Smooth muscle cell (in vitro differentiated cells): ENCODE measurements around the gene KIF2A. TPM values are rescaled to one million over a fixed set of nuclear protein-coding genes. Genes with fewer than 3 reads are reported as not detected.

Experiments used
- DNase-seq: peaks from one replicate; lab custom pipeline; 2025; ENCODE audit not compliant: unreplicated experiment; lab: John Stamatoyannopoulos, UW
- H2AFZ ChIP-seq: fragments of 200-600 bp; sonication (generic); 2 replicates; pipeline ENCODE4 v1.6.0; 2016; ENCODE audit warnings: antibody characterized with exemption, low read depth, mild to moderate bottlenecking
- H3F3A ChIP-seq: fragments of 200-600 bp; sonication (generic); 2 replicates; pipeline ENCODE4 v1.6.0; 2017; ENCODE audit warnings: antibody characterized with exemption, low read depth
- H3K27ac ChIP-seq: fragments of 200-600 bp; sonication (generic); 2 replicates; pipeline ENCODE4 v1.5.1; 2016; ENCODE audit warnings: low read depth, mild to moderate bottlenecking
- H3K27me3 ChIP-seq: fragments of 200-600 bp; sonication (generic); 2 replicates; pipeline ENCODE4 v1.6.1; 2016; ENCODE audit warnings: low read depth, mild to moderate bottlenecking
- H3K36me3 ChIP-seq: fragments of 200-600 bp; sonication (generic); 2 replicates; pipeline ENCODE4 v1.5.1; 2016; ENCODE audit warnings: low read depth
- H3K4me1 ChIP-seq: fragments of 200-600 bp; sonication (generic); 2 replicates; pipeline ENCODE4 v1.5.1; 2016; ENCODE audit warnings: low read depth
- H3K4me2 ChIP-seq: fragments of 200-600 bp; sonication (generic); 2 replicates; pipeline ENCODE4 v1.6.0; 2016; ENCODE audit warnings: mild to moderate bottlenecking
- H3K4me3 ChIP-seq: fragments of 200-600 bp; sonication (generic); 2 replicates; pipeline ENCODE4 v1.5.1; 2016; ENCODE audit warnings: mild to moderate bottlenecking
- H3K79me2 ChIP-seq: fragments of 200-600 bp; sonication (generic); 2 replicates; pipeline ENCODE4 v1.6.0; 2016; ENCODE audit warnings: low read depth, mild to moderate bottlenecking
- H3K9ac ChIP-seq: fragments of 200-600 bp; sonication (generic); 2 replicates; pipeline ENCODE4 v1.6.0; 2016; ENCODE audit warnings: low read depth
- H3K9me3 ChIP-seq: fragments of 200-600 bp; sonication (generic); replicated peaks from 2 replicates; pipeline ENCODE4 v1.5.1; 2016; ENCODE audit warnings: low read depth
- H4K20me1 ChIP-seq: fragments of 200-600 bp; sonication (generic); 2 replicates; pipeline ENCODE4 v1.6.0; 2016; ENCODE audit warnings: low read depth
- CTCF ChIP-seq: fragments of 200-600 bp; sonication (generic); IDR thresholded peaks from 2 replicates; pipeline ENCODE4 v1.5.1; 2017; ENCODE audit warnings: borderline replicate concordance, mild to moderate bottlenecking, antibody characterized with exemption; ENCODE audit not compliant: insufficient read depth, poor library complexity, severe bottlenecking
- WGBS: methylation state at CpG from one replicate; pipeline ENCODE4 v1.1.7; 2016; ENCODE audit warnings: low lambda C conversion rate; 5-methylcytosine and 5-hydroxymethylcytosine counted together
- polyA plus RNA-seq: library from polyadenylated mRNA; unstranded; fragments of >200 nt; fragmentation: Nextera tagmentation; extraction: Ambion mirVana; gene quantifications from 2 replicates; pipeline ENCODE4 v1.2.1, GENCODE V29; 2016
- total RNA-seq: library from RNA; depleted of rRNA; stranded (reverse); fragments of >200 nt; gene quantifications from 2 replicates; pipeline ENCODE4 v1.2.3, GENCODE V29; 2014

KIF2A gene
- total and polyA plus RNA-seq, 2 experiments from 2014 or later = 34.4 to 89.2 TPM

DNA sequence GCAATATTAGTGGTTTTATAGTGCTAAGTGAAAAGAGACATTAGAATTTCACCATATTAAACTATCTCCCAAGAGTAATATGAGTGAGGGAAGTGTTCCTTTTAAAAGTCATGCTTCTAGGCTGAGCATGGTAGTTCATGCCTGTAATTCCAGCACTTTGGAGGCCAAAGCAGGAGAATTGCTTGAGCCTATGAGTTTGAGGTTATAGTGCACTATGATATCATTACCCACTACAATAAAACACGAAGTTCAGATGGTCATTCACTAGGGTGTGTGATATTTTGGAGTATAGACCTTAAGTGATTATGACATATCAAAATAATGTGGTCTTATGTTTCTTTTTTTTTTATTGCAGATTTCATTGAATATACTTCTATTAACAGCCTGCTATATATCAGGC lies 6.7 kb downstream of the KIF2A start:
- no peaks in the 10 kb centered on the region for H3K36me3 ChIP-seq
- TF ChIP-seq CTCF = no peak
- DNase-seq = no peak
- no peaks in the 10 kb centered on the region for H3K27me3 ChIP-seq
- peaks cover 15% of the 10 kb centered on the region for H3K4me1 ChIP-seq
- peaks cover 100% of the 10 kb centered on the region for H4K20me1 ChIP-seq
- H3K79me2 ChIP-seq = peaks cover 100% of the 10 kb centered on the region
- H3K4me2 ChIP-seq = no peak overlapping the region
- peak overlapping the region; percentile 45 for H3K27ac ChIP-seq
- no peaks in the 10 kb centered on the region for H3K9me3 ChIP-seq
- H3K4me3 ChIP-seq = no peak overlapping the region
- 97% methylated on average over 1 of the region's 1 CpG for WGBS
- H3K9ac ChIP-seq = no peak overlapping the region
- H2AFZ ChIP-seq = no peak overlapping the region
- H3F3A ChIP-seq = peaks cover 7% of the 10 kb centered on the region

- H3K36me3 ChIP-seq = no peaks in the 10 kb centered on the region
- no peak for DNase-seq
- H3K9ac ChIP-seq = no peak overlapping the region
- H3K4me3 ChIP-seq = no peak overlapping the region
- H3K4me2 ChIP-seq = no peak overlapping the region
- 97% methylated on average over 2 of the region's 2 CpGs for WGBS
- peaks cover 100% of the 10 kb centered on the region for H3K79me2 ChIP-seq
- no peaks in the 10 kb centered on the region for H3K27me3 ChIP-seq
- no peak overlapping the region for H2AFZ ChIP-seq
- H3F3A ChIP-seq = peaks cover 7% of the 10 kb centered on the region
- no peaks in the 10 kb centered on the region for H3K9me3 ChIP-seq
- no peak overlapping the region for H3K27ac ChIP-seq
- H3K4me1 ChIP-seq = peaks cover 11% of the 10 kb centered on the region
- peaks cover 100% of the 10 kb centered on the region for H4K20me1 ChIP-seq
- TF ChIP-seq CTCF = no peak
Observed at GRCh38 chr5:62314213-62314830, 8.3 kb downstream of the KIF2A start.

DNA sequence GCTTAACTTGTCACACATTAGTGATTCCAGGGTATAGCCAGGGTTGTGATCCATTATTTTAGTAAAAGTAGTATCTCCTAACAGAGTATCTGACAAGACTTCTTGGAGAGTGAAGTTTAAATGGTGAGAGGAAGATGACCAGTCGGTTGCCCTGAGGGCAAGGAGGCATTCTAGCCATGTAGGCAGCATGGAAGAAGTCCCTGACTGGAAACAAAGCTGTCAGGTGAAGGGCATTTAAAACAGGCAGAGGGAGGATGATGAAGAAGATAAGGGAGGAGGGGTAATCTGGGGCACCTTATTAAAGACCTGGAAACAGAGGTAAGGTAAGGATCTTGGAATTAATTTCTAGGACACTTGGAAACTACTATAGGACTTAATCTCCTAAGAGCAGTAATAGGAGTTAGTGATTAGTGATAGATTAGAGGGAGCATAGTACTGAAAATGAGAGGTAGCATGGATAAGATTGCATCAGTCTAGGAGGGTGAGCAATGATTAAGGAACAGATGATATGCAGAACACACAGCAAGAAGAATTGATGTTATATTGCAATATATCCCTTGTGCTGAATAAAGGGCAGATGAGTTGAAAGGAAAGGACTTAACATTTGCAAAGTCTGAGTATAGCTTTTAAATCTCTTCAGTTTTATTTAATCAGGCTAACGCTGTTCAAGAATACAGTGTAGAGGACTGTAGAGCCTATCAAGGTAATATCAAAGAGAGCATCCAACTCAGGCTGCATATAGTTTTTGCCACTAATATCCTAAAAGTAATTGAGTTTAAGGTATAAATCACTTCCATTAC lies 9.6 kb downstream of the KIF2A start:
- WGBS = 70% methylated on average over 2 of the region's 2 CpGs
- DNase-seq = no peak
- Histone ChIP-seq H3K4me2 (no peak overlapping the region), H2AFZ (no peak overlapping the region), H3K4me3 (no peak overlapping the region), H3K9me3 (no peaks in the 10 kb centered on the region), H3K79me2 (peaks cover 100% of the 10 kb centered on the region), H3K27ac (no peak overlapping the region), H3F3A (peaks cover 1% of the 10 kb centered on the region), H3K4me1 (peaks cover 7% of the 10 kb centered on the region), H4K20me1 (peaks cover 100% of the 10 kb centered on the region), H3K36me3 (no peaks in the 10 kb centered on the region), H3K9ac (no peak overlapping the region), H3K27me3 (no peaks in the 10 kb centered on the region)
- TF ChIP-seq CTCF = no peak
